Cardiac muscle cell (in vitro differentiated cells and primary cell): ENCODE data around the gene TJP2. TPM values are rescaled to one million over a fixed set of nuclear protein-coding genes. Genes with fewer than 3 reads are reported as not detected.

Experiments used
- DNase-seq, 2 donors: peaks; one replicate each; pipeline versions ENCODE4 v3.0.0 to v3.0.0-alpha.2; 2010 to 2017; ENCODE audit warnings: low read depth in 1 of 2, low spot score in 1 of 2
- H3K27ac ChIP-seq: fragments of 200-600 bp; sonication (generic); 2 replicates; pipeline ENCODE4 v1.5.1; 2016
- H3K27me3 ChIP-seq: fragments of 200-600 bp; sonication (generic); 2 replicates; pipeline ENCODE4 v1.6.0; 2016; ENCODE audit warnings: control low read depth
- H3K36me3 ChIP-seq: fragments of 200-600 bp; sonication (generic); 2 replicates; pipeline ENCODE4 v1.5.1; 2016; ENCODE audit warnings: control low read depth
- H3K4me1 ChIP-seq: fragments of 200-600 bp; sonication (generic); 2 replicates; pipeline ENCODE4 v1.8.1; 2017; ENCODE audit warnings: low read depth, mild to moderate bottlenecking, mixed run types
- H3K4me3 ChIP-seq: fragments of 200-600 bp; sonication (generic); 2 replicates; pipeline ENCODE4 v1.5.1; 2016; ENCODE audit warnings: mild to moderate bottlenecking
- H3K9me3 ChIP-seq: fragments of 200-600 bp; sonication (generic); 2 replicates; pipeline ENCODE4 v1.5.1; 2017; ENCODE audit warnings: low read depth, mild to moderate bottlenecking, control low read depth
- CTCF ChIP-seq: IDR thresholded peaks from 2 replicates; pipeline ENCODE4 v1.5.1; 2012; ENCODE audit warnings: low read depth, mild to moderate bottlenecking, low read length
- polyA plus RNA-seq: library from polyadenylated mRNA; unstranded; fragments of >200 nt; fragmentation: Nextera tagmentation; extraction: Ambion mirVana; gene quantifications from 2 replicates; pipeline ENCODE4 v1.2.1, GENCODE V29; 2016
- total RNA-seq: library from RNA; depleted of rRNA; stranded (reverse); fragments of >200 nt; gene quantifications from 2 replicates; pipeline ENCODE4 v1.2.3, GENCODE V29; 2016

Gene TJP2
- total and polyA plus RNA-seq, 2 experiments from 2014 or later, result 69.3 to 102 TPM

- DNase-seq, result no peak
- Histone ChIP-seq H3K4me3 (peak overlapping the region; percentile 0), H3K27me3 (no peaks in the 10 kb centered on the region), H3K27ac (peak overlapping the region; percentile 99), H3K9me3 (no peaks in the 10 kb centered on the region), H3K4me1 (peaks cover 30% of the 10 kb centered on the region), H3K36me3 (peaks cover 3% of the 10 kb centered on the region)
- no peak for TF ChIP-seq CTCF
Observed at GRCh38 chr9:69308206-69308931, 134.3 kb downstream of the TJP2 start.

- H3K9me3 ChIP-seq, result no peaks in the 10 kb centered on the region
- H3K27ac ChIP-seq, result no peak overlapping the region
- no peak overlapping the region for H3K4me3 ChIP-seq
- H3K27me3 ChIP-seq, result no peaks in the 10 kb centered on the region
- H3K36me3 ChIP-seq, result peaks cover 1% of the 10 kb centered on the region
- no peak for TF ChIP-seq CTCF
- H3K4me1 ChIP-seq, result peaks cover 12% of the 10 kb centered on the region
- no peak for DNase-seq
Observed at GRCh38 chr9:69313175-69313574, 139.1 kb downstream of the TJP2 start.

GRCh38 chr9:69314547-69314946, 140.5 kb downstream of the TJP2 start:
- no peak for TF ChIP-seq CTCF
- Histone ChIP-seq H3K27me3 (no peaks in the 10 kb centered on the region), H3K27ac (no peak overlapping the region), H3K4me3 (no peak overlapping the region), H3K36me3 (no peaks in the 10 kb centered on the region), H3K4me1 (peaks cover 6% of the 10 kb centered on the region), H3K9me3 (no peaks in the 10 kb centered on the region)
- DNase-seq, result no peak

- Histone ChIP-seq H3K4me1 (peaks cover 12% of the 10 kb centered on the region), H3K36me3 (no peaks in the 10 kb centered on the region), H3K27ac (no peak overlapping the region), H3K9me3 (no peaks in the 10 kb centered on the region), H3K27me3 (no peaks in the 10 kb centered on the region), H3K4me3 (no peak overlapping the region)
- no peak for TF ChIP-seq CTCF
- DNase-seq, result no peak
Observed at GRCh38 chr9:69317081-69317480, 143.0 kb downstream of the TJP2 start.

GRCh38 chr9:69317894-69318293, 143.8 kb downstream of the TJP2 start:
- H3K27me3 ChIP-seq, result no peaks in the 10 kb centered on the region
- no peak for DNase-seq
- H3K4me1 ChIP-seq, result peaks cover 19% of the 10 kb centered on the region
- H3K27ac ChIP-seq, result no peak overlapping the region
- TF ChIP-seq CTCF, result no peak
- H3K9me3 ChIP-seq, result no peaks in the 10 kb centered on the region
- no peak overlapping the region for H3K4me3 ChIP-seq
- H3K36me3 ChIP-seq, result no peaks in the 10 kb centered on the region
